Nephron (organoid): ENCODE measurements around the gene FAM20C.
A peak's percentile ranks its signal among the peaks of the same experiment; 100 is the strongest.

Experiments
- H3K27ac Mint-ChIP-seq, 3 experiments: 2 replicates each; pipeline ENCODE4 v1.8.0; 2020; ENCODE audit warnings: mixed read lengths in 3 of 3, mild to moderate bottlenecking in 2 of 3, moderate library complexity in 1 of 3
- H3K27me3 Mint-ChIP-seq: 2 replicates; pipeline ENCODE4 v1.8.0; 2021; ENCODE audit warnings: low read depth, mild to moderate bottlenecking, moderate library complexity, mixed read lengths
- H3K36me3 Mint-ChIP-seq: 2 replicates; pipeline ENCODE4 v1.8.0; 2020; ENCODE audit warnings: low read depth, mixed read lengths
- H3K4me1 Mint-ChIP-seq: 2 replicates; pipeline ENCODE4 v1.8.0; 2020; ENCODE audit warnings: mixed read lengths
- H3K4me3 Mint-ChIP-seq, 3 experiments: 2 replicates each; pipeline ENCODE4 v1.8.0; 2020; ENCODE audit warnings: mild to moderate bottlenecking in 3 of 3, mixed read lengths in 3 of 3, moderate library complexity in 2 of 3
- H3K9me3 Mint-ChIP-seq: 2 replicates; pipeline ENCODE4 v1.8.0; 2020; ENCODE audit warnings: mixed read lengths
- TF ChIP-seq, protein P1 (sequence below), 3 experiments: fragments of 200-600 bp; sonication (generic); IDR thresholded peaks; one replicate each; pipeline ENCODE4 v1.5.0; 2021; ENCODE audit warnings: antibody characterized with exemption in 3 of 3; ENCODE audit not compliant: unreplicated experiment in 3 of 3

Gene FAM20C

DNA sequence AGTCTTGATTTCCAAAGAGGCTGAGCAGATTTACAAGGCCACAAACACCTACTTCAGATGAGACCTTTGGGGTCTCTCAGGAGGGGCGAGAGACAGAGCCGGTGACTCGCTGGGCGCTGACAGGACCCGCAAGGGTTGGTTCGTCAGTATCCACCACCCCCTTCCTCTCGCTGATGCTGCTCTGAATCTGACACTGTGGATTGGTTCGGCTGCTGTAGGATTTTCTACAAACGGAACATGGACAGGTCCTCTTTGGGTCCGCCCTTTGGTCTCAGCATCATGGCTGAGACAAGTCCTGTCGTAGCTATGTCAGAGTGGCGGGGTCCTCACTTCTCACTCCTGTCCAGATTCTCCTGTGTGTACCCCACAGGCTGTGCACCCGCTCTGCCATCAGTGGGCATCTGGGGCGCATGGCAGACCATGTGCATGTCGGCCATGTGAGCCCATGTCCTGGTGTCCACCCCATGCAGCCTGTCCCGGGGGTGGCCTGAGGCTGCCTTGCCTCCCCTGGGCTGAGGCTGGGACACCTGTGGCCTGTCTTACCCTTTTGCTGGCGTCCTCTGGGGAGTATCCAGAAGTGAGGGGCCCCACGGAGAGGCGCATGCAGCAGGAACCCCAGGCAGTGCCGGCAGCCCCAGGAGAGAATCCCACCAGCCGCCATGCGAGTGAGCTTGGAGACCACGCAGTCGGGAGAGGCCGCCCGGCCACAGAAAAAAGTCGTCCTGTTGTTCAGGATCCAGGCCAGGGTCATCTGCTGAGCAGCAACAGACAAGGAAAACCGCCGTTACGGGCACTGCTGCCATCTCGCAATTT lies 21.6 kb upstream of the FAM20C start:
- Mint-ChIP-seq H3K4me1 (peaks cover 43% of the 10 kb centered on the region), H3K9me3 (peaks cover 8% of the 10 kb centered on the region), H3K27me3 (peaks cover 14% of the 10 kb centered on the region), H3K36me3 (no peaks in the 10 kb centered on the region), H3K27ac (peak overlapping the region in 2 of 3 experiments; percentile 13 to 83), H3K4me3 (no peak overlapping the region)
- TF ChIP-seq, protein P1, sequence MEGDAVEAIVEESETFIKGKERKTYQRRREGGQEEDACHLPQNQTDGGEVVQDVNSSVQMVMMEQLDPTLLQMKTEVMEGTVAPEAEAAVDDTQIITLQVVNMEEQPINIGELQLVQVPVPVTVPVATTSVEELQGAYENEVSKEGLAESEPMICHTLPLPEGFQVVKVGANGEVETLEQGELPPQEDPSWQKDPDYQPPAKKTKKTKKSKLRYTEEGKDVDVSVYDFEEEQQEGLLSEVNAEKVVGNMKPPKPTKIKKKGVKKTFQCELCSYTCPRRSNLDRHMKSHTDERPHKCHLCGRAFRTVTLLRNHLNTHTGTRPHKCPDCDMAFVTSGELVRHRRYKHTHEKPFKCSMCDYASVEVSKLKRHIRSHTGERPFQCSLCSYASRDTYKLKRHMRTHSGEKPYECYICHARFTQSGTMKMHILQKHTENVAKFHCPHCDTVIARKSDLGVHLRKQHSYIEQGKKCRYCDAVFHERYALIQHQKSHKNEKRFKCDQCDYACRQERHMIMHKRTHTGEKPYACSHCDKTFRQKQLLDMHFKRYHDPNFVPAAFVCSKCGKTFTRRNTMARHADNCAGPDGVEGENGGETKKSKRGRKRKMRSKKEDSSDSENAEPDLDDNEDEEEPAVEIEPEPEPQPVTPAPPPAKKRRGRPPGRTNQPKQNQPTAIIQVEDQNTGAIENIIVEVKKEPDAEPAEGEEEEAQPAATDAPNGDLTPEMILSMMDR (IDR thresholded peaks at IDR 0.05; ENCODE audit: unreplicated experiment in 3 of 3), result no peak

DNA sequence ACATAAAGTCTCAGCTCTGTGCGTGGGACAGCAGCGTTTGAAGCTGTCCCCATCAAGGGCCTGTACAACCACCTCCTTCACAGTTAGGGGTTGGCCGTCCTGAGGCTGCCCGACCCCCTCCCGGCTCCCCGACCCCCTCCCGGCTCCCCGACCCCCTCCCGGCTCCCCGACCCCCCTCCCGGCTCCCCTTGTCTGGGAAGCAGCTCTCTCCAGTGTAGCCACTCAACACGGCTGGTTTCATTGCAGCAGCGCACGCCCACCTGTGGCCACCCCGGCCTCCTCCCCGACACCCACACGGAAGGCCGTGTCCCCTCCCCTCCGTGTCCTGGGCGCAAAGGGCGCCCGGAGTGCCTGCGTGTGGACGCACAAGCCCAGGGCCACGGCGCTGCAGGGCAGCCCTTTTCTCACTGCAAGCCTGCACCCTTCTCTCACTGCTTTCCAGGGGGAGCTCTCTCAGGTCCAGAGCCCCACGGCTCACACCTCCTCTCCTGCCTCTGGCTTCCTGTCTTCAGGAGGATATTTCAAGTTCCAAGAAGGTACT lies 20.9 kb upstream of the FAM20C start:
- peaks cover 40% of the 10 kb centered on the region for H3K4me1 Mint-ChIP-seq
- TF ChIP-seq, protein P1 (IDR thresholded peaks at IDR 0.05; ENCODE audit: unreplicated experiment in 3 of 3), result no peak
- H3K27me3 Mint-ChIP-seq, result peaks cover 17% of the 10 kb centered on the region
- peaks cover 8% of the 10 kb centered on the region for H3K9me3 Mint-ChIP-seq
- peak overlapping the region; percentile 57 to 83 (median 71) for H3K27ac Mint-ChIP-seq
- H3K36me3 Mint-ChIP-seq, result no peaks in the 10 kb centered on the region
- no peak overlapping the region for H3K4me3 Mint-ChIP-seq

DNA sequence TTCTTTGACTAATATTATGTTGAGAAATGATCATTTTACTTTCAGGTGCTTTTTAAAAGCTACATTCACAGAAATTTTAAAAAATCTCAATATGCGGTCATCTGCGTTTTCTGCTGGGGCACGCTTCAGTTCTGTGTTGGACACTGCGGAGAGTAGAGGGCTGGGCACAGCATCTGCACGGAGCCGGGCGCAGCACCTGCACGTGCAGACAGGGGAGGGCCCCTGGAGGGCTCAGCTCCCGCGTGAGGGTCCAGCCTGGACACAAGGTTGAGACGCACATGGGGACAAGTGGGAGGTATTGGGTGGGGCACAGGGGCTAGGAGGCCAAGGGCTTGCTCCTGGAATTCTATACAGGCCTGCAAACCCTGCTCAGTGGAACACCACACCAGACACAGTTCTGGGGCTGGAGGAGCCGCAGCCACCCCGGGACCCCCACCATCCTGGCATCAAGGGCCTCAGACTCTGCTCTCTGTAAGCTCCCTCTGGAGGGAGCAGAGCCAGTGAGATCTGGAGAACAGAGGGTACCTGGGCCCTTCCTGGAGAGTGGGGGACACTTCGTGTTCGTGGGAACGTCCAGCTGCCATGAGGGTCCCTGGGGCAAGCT lies 20.4 kb upstream of the FAM20C start:
- H3K4me3 Mint-ChIP-seq, result no peak overlapping the region
- peak overlapping the region; percentile 57 to 83 (median 71) for H3K27ac Mint-ChIP-seq
- H3K9me3 Mint-ChIP-seq, result peaks cover 8% of the 10 kb centered on the region
- H3K4me1 Mint-ChIP-seq, result peaks cover 39% of the 10 kb centered on the region
- H3K27me3 Mint-ChIP-seq, result peaks cover 17% of the 10 kb centered on the region
- TF ChIP-seq, protein P1 (IDR thresholded peaks at IDR 0.05; ENCODE audit: unreplicated experiment in 3 of 3), result no peak
- no peaks in the 10 kb centered on the region for H3K36me3 Mint-ChIP-seq

DNA sequence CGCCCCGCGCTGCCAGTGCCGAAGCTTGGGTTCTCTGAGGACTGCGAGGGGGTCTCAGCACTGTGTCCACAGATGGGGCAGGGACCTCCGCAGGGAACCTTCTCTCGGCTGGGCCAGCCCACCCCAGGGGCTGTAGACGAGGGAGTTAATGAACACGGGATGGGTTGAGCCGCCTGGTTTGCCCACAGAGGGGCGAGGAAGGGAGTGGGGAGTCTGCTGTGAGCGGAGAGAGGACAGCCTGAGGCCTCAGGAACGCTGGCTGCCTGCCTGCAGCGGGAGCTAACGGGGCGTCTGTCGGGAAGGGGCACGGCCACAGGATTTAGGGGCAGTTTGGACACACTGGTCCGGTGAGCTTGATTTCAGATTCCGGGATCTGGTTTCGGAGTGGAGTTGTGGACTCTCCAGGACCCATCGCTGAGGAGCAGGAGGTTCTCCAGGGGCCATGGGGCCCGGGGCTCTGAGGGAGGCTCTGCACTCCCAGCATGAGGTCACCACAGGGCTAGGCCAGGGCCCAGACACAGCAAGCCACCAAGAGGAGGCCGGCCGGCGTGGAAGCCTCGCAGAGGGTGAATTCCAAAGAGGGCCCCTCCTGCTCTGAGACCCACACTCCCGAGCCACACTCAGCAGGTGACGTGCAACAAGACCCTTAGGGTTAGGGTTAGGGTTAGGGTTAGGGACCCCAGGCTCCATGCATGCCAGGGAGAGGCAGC lies 19.0 kb upstream of the FAM20C start:
- no peaks in the 10 kb centered on the region for H3K36me3 Mint-ChIP-seq
- peaks cover 8% of the 10 kb centered on the region for H3K9me3 Mint-ChIP-seq
- TF ChIP-seq, protein P1 (IDR thresholded peaks at IDR 0.05; ENCODE audit: unreplicated experiment in 3 of 3), result no peak
- peaks cover 17% of the 10 kb centered on the region for H3K27me3 Mint-ChIP-seq
- peak overlapping the region; percentile 33 to 83 (median 82) for H3K27ac Mint-ChIP-seq
- H3K4me3 Mint-ChIP-seq, result no peak overlapping the region
- H3K4me1 Mint-ChIP-seq, result peaks cover 34% of the 10 kb centered on the region

DNA sequence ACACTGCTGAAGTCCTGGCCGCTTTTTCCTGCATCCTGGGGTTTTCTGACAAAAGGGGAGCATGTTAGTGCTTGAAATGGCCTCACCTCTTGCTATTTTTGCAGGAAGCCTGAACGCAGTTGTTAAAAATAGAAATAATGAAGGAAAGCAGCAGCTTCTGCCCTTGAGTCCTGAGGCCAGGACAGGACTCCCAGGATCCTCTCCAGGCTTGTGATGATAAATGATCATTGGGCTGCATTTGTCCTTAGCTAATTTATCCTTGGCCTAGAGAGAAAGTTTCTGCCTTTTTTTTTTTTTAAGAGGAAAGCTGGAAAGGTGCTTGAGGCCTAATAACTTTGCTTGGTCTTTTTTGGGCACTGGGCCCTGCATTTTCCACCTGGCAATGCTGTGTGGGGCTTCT lies 17.7 kb upstream of the FAM20C start:
- H3K36me3 Mint-ChIP-seq, result no peaks in the 10 kb centered on the region
- peaks cover 8% of the 10 kb centered on the region for H3K9me3 Mint-ChIP-seq

More for the DNA sequence above, 17.7 kb upstream of the FAM20C start:
- TF ChIP-seq, protein P1 (IDR thresholded peaks at IDR 0.05; ENCODE audit: unreplicated experiment in 3 of 3), result no peak
- peaks cover 28% of the 10 kb centered on the region for H3K27me3 Mint-ChIP-seq
- peak overlapping the region in 1 of 3 experiments; percentile 57 for H3K27ac Mint-ChIP-seq
- H3K4me1 Mint-ChIP-seq, result peaks cover 41% of the 10 kb centered on the region
- H3K4me3 Mint-ChIP-seq, result peak overlapping the region in 1 of 3 experiments; percentile 10
